Endothelial cell of umbilical vein (primary cell): ENCODE data around the gene KXD1.

Experiments
- CTCF ChIP-seq, 2 donors: IDR thresholded peaks; 1 replicate in 1 of 2; 2 replicates in 1 of 2; pipeline ENCODE4 v1.5.1; 2011; ENCODE audit warnings: low read length in 2 of 2, mild to moderate bottlenecking in 2 of 2, moderate library complexity in 2 of 2, control low read depth in 1 of 2, inconsistent platforms in 1 of 2, low read depth in 1 of 2; ENCODE audit not compliant: insufficient read depth in 1 of 2; ENCODE audit errors: extremely low read depth in 1 of 2
- EZH2 ChIP-seq: IDR thresholded peaks from 2 replicates; pipeline ENCODE4 v1.6.1; 2012; ENCODE audit warnings: borderline replicate concordance, low read depth, mild to moderate bottlenecking, moderate library complexity, low read length, inconsistent platforms; ENCODE audit not compliant: severe bottlenecking
- FOS ChIP-seq: IDR thresholded peaks from 2 replicates; pipeline ENCODE4 v1.6.1; 2011; ENCODE audit warnings: mild to moderate bottlenecking, low read length, moderate library complexity, borderline replicate concordance; ENCODE audit not compliant: insufficient read depth
- MAX ChIP-seq: IDR thresholded peaks from 2 replicates; pipeline ENCODE4 v1.6.1; 2011; ENCODE audit not compliant: insufficient read depth, insufficient read length
- MYC ChIP-seq: IDR thresholded peaks from one replicate; pipeline ENCODE4 v1.6.1; 2011; ENCODE audit warnings: mild to moderate bottlenecking, low read depth, low read length
- POLR2A ChIP-seq: IDR thresholded peaks from 2 replicates; pipeline ENCODE4 v1.6.1; 2012; ENCODE audit warnings: low read depth, mild to moderate bottlenecking, control low read depth, low read length
- POLR2AphosphoS5 ChIP-seq: IDR thresholded peaks from 2 replicates; pipeline ENCODE4 v1.6.1; 2012; ENCODE audit warnings: low read depth, mild to moderate bottlenecking, control low read depth, low read length, moderate library complexity; ENCODE audit not compliant: insufficient read depth

- TF ChIP-seq MAX = no peak
- TF ChIP-seq CTCF (IDR thresholded peaks at IDR 0.05; ENCODE audit: extremely low read depth in 1 of 2, insufficient read depth in 1 of 2, low read depth in 1 of 2, low read length in 2 of 2) = no peak
- TF ChIP-seq POLR2AphosphoS5 = no peak
- no peak for TF ChIP-seq POLR2A
- no peak for TF ChIP-seq EZH2
- no peak for TF ChIP-seq MYC
- no peak for TF ChIP-seq FOS
These were observed 22.6 kb downstream of the KXD1 start for GRCh38 chr19:18580311-18580710.
